AG08396 (cell line): ENCODE data around the gene TMEM72.

Source experiments
- DNase-seq: peaks from one replicate; pipeline ENCODE4 v3.0.0; 2012; ENCODE audit warnings: low spot score, mixed read lengths

TMEM72 gene

DNA sequence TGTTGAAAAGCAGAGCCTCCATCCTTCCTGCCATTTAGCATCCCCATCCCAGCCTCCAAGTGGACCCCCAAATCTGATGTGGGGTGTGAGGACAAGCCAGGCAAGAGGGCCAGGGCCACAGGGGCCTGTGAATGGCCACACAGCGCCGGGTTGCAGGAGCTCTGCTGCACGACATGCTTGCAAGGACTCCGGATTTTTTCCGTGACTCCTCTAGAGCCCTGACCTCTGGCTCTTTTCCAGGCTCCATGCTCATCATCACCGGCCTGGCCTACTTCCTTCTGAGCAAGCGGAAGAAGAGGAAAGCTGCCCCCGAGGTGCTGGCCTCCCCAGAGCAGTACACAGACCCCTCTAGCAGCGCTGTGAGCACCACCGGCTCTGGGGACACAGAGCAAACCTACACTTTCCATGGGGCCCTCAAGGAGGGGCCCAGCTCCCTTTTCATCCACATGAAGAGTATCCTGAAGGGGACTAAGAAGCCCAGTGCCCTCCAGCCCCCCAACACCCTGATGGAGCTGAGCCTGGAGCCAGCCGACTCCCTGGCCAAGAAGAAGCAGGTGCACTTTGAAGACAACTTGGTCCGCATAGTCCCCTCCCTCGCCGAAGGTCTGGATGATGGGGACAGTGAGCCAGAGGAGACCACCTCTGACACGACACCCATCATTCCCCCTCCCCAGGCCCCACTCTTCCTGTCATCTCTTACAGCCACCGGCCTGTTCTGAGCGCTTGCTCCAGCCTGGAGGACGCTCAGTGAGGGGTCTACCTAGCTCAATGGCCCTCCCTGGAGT lies 23.5 kb downstream of the TMEM72 start:
- DNase-seq, result no peak

DNA sequence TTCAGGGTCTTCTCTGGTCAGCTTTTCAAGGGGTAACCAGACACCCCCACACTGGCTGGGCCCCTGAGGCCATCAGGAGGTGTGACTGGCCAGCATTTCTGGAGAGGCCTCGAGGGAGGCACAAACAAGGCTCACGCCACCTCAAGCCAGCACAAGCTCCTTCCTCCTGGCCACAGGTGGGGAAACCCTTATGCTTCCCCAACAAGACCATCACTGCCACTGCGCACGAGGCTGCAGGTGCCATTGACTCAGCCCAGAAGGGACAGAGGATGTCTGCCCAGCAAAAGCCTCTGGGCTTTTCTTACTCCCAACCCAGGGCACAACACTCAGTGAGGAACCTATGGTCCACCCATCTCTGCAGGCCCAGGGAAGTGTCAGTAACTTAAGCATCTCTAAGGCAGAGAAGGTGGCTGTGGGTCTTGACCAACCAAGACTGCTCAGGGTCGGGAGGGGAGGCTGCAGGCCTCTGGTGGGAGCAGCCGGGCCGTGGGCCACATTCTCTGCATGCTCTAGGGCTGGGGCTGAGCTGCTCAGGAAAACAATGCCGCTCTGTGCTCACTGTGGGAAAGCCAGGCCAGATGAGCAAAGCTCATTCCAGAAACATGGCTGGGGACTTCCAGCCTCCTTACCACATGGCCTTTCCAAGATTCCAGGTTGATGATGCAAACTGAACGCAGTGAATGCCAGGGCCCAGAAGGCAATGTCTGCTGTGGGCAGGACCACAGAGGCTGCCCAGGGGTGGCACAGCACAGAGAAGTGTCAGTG lies 24.2 kb downstream of the TMEM72 start:
- peak; percentile 60 for DNase-seq

DNA sequence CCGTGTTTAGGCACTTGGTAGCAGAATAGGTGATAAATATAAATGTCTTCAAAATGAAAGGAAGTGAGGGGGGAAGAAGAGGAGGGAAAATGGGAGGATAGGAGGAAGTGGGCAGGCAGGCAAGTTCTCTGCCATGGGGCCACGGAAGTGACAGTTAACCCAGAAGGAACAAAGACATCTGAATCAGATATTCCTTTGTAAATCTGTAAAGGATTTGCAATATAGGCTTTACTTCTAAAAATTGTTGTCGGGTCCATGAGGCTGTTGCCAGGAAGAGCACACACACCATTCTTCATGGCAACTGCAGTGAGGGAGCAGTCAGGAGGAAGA lies 24.8 kb downstream of the TMEM72 start:
- DNase-seq, result no peak

DNA sequence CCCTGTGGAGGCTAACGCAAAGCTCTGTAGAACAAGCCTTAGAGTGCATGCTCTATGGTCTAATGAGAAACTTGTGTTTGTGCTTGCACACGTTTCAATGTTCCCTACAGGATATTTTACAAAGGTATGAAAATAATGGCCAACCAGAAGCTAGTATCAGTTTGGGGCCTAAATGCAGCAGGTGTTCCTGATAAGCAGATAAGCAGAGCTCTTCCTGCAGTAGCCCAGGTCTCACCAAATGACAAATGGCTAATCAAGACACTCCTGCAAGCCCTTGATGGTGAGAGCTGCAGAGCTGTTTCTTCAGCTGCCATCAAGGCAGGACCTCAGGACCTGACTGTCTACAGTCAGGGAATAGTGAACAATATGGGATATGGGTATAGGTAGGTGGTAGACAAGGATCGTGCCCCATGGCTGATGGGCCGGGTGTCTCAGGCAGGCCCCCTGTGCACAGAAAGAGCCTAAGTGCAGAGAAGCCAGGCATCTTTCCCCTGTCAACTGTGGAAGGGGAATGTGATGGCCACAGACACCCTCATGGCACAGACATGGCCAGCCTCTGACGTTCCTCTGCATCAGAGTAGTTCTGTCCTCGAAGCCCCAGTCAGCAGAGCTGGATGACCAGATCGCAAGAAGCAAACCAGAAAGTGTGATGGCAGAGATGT lies 25.3 kb downstream of the TMEM72 start:
- DNase-seq, result no peak

DNA sequence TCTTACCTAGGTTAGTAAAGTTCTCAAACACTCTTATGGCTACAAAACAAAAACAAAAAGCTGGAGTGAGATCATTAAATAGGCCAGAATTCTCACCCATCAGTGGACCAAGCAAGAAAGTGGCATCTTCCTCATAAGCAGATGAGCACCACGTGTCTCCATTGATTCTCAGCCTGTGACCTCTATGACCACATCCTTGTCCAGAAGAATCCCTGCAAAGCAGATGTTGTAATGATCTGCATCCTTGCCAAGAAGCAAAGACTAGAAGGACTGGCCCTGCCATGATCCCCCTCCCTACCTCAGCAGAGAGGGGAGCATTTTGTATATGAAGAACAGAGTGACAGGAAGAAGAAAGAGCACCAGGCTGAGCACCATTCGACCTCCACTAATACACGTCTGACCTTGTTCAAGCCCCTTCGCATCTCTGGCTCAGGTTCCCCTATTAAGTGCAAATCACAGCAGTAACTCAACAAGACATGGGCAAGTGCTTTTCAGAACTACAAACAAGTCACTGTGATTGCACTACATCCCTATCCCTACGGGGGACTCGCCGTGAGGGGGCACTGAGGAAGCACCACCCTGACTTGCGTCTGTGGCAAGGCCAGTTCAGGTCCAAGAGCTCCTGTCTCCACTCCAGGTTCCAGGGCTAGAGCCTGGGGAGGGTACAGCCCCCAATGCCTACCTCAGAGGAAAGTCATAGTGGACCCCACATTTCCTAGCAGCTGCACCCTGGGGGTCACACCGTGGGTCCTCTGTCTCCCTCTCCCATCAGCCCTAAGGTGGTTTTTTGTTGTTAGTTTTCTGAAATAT lies 26.3 kb downstream of the TMEM72 start:
- no peak for DNase-seq

DNA sequence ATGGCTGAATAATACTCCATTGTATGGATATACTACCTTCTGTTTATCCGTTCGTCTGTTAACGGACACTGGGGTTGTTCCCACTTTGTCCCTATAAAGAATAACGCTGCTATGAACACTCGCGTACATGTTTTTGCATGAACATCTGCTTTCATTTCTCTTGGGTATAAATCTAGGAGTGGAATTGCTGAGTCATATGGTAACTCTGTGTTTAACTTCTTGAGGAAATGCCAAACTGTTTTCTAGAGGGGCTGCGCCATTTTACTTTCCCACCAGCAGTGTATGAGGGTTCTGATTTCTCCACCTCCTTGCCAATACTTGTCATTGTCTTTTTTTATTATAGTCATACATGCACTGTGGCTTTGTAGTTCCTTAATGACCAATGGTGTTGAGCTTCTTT lies 27.8 kb downstream of the TMEM72 start:
- DNase-seq, result no peak

DNA sequence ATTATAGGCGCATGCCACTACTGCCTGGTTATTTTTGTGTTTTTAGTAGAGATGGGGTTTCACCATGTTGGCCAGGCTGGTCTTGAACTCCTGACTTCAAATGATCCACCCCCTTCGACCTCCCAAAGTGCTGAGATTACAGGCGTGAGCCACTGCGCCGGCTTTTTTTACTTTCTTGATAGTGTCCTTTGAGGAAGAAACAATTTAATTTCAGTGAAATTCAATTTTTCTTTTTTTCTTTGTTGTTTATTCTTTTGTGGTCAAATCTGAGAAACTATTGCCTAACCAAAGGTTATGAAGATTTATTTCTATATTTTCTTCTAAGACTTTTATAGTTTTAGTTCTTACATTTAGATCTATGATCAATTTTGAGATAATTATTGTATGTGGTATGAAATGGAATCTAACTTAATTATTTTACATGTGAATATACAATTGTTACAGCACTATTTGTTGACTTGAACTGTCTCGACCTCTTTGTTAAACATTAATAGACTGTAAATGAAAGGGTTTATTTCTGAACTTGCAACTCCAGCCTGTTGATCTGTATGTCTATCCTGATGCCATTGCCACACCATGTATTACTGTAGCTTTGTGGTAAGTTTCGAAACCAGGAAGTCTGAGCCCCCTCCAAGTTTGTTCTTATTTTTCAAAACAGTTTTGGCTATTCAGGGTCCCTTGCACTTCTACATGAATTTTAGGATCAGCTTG lies 28.7 kb downstream of the TMEM72 start:
- DNase-seq, result no peak

DNA sequence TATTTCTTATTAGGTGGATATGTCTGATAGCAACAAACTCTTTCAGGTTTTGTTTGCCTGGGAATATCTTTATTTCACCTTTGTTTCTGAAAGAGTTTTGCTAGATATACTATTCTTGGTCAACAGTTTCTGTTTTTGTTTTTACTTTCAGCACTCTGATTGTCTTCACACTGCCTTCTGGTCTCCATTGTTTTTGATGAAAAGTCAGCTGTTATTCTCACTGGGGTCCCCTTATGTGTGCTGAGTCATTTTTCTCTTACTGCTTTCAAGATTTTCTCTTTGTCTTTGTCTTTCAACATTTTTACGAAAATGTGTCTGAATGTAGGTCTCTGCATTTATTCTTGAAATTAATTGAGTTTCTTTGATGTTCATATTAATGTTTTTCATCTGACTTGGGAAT lies 33.2 kb downstream of the TMEM72 start:
- DNase-seq, result no peak

DNA sequence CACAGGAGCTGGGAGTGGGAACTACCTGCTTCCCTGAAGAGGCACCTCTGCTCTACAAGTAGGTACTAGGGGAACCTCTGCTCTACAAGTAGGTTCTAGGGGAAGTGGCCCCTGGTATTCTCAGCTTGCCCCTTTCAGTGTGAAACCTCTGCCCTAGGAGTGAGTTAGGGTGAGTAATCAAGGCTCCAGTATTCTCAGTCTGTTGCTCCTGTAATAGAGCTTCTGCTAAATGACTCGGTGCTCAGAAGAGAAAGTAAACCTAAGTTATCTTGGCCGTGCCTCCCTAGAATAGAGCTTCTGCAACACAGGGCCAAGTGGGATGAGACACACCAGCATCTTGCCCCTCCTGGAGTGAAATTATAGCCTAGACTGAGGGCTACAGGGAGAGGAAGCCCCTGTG lies 35.1 kb downstream of the TMEM72 start:
- DNase-seq, result no peak

DNA sequence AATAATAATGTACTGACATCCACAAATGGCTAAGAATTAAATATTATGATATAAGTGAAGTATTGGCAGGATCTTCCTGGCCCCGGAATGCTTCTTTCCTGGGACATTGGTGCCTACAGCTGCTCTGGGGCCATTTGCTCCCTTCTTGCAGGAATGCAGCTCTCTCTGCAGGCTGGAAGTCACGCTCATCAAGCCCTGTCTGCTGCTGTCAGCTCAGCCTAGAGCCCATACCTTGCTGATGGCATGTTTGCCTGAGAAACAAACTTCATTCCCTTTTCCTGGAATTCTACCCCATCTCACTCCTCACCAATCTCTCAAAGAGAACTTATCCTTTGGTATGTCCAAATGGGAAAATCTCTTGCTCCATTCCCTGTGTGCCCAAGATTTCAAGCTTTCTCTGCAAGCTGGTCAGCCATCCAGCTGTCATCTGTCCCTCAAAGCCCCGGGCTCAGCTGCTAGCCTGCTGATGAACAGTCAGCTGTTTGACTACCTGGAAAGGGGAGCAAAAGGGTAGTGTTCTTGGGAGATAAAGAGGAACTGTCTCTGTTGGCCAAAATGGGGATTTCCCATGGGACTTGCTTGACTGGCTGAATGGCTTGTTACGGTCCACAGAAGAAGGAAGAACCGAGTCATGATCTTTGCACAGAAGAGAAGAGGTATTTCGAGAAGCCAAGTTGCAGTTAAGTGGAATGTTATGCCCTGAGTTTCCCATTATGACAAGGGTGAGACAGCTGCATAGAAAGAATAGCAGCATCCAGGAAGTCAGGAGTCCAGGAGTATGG lies 36.4 kb downstream of the TMEM72 start:
- no peak for DNase-seq

DNA sequence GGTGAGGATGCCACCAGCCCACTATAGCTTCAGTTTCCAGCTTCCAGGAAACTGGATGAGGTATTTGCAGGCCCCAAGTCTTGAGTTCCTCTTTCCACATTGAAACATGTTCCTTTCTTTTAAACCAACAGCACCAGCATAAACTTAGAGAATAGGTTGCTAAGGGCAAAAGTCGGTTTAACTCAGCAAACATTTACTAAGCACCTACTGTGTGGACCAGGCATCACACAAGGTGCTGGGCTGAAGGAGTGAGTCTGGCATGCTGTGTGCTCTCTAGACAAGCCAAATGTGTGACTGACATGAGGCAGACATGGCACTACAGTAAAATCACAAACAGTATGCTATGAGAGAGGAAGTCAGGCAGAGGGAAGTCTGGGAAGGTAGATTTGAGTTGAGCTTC lies 37.5 kb downstream of the TMEM72 start:
- DNase-seq, result no peak

DNA sequence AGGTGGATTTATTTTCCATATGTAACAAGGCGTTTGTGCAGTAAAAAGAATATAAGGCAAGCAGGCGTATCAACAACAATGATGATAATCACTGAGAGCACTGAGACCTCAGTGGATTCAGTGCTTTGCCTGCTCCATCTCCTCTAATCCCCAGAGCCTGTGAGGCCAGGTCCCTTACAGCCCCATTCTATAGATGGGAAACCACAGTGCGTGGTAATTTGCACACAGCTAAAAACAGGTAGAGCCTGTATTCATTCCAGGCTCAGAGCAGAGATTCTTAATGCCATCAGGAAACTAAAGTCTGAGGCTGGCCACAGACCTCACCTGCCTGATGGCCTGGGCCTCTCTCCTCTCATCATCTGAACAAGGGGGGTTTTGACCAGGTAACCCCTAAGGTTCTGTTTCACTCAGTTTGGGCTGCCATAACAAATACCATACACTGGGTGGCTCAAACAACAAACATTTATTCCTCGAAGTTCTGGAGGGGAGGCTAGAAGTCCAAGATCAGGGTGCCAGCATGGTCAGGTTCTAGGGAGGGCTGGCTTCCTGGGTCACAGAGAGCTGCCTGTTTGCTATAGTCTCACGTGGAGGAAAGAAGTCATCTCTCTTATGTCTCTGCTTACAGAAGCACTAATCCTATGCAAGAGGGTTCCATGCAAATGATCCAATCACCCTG lies 38.1 kb downstream of the TMEM72 start:
- no peak for DNase-seq

DNA sequence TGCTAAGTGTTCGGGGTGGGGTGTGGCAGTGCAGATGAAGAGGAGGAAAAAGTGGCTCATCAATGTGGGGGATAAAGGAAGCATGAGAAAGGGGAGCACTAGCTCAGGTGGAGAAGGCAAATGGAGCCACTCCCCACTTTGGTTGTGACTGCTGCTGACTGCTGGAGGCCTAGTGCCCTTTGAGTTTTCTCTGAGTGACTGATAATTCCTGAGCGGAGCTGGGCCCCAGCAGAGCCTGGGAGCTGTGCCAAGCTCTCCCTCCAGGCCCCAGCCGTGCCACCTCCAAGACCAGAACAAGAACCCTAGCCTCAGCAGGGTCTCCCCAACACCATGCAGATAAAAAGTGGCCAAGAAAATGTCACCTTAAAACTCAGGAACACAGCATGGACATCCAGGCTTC lies 38.8 kb downstream of the TMEM72 start:
- no peak for DNase-seq

DNA sequence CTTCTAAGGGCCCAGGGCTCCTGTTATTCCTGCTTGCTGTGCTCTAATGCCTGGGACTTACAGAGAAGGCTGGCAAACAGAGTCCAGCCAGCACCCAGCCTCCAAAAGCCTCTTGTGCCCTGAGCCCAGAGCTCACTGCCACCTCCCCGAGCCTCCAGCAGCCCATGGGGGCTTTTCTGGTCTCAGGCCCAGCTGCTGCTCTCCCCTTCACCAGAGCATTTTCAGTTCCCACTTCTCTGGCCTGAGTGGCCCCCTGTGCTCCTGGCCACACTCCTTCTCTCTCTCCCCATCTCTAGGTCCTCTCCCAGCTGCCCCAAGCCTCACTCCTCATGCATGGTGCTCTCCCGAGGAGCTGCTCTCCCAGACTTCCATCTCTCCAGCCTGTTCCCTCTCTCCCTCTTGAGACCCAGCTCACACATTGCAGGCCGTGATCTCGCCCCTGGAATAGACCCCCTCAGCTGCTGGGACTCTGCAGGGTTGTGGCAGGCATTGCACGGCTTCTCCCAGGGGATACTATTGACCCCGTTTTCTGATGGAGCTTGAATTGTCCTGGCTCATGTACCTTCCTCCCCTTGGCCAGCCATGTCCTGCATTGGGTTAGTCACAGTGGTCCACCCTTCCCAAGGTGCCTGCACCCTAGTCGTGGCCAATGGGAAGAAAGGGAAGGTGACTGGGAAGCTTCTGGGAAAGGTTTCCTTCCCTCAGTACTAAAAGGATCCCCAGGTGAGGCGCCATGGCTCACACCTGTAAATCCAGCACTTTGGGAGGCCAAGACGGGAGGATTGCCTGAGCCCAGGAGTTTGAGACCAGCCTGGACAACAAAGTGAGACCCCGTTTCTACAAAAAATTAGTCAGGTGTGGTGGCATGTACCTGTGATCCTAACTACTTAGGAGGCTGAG lies 39.4 kb downstream of the TMEM72 start:
- no peak for DNase-seq

DNA sequence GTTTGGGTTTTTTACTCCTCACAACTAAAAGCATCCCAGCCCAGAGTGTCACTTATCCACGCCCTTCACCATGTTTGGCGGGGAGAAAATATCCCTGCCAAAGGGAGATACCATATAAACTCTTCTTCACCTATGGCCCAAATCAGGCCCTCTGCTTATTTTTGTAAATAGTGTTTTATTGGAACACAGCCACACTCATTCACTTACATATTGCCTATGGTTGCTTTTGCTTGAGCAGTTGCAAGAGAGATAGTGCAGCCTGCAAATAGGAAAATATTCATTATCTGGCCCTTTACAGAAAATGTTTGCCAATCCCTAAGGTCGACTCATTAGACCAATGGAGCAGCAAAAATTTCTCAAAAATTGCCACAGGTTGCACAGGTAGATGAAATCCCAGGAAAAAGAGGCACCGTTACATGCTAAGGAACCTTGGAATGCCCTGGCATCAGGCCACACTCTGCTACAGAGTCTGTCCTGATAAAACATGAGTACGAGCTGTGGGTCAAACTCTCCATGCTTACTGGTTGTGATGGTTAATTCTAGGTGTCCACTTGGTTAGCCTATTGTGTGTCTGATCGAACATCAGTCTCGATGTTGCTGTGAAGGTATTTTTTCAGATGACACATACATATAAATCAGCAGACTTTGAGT lies 40.6 kb downstream of the TMEM72 start:
- no peak for DNase-seq

DNA sequence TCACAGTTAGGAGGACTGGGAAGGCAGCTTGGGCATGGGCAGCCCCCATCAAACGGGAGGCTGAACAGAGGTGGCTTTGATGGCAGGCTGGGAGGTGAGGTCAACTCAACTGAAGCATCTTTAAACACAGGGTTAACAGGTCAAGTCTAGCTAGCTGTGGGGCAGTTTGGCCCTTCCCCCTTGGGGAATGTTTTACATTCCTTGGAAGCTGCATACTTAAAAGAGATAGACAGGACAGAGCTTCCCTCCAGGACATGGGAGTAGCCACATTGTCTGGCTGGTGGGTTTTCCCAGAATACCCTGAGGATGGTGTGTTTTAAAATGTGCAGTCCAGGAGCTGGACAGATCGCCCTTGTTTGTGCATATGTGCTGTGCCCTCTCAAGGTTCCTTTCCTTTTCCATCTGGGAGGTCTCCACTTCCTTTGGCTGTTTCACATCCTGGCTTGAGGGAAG lies 41.7 kb downstream of the TMEM72 start:
- no peak for DNase-seq

DNA sequence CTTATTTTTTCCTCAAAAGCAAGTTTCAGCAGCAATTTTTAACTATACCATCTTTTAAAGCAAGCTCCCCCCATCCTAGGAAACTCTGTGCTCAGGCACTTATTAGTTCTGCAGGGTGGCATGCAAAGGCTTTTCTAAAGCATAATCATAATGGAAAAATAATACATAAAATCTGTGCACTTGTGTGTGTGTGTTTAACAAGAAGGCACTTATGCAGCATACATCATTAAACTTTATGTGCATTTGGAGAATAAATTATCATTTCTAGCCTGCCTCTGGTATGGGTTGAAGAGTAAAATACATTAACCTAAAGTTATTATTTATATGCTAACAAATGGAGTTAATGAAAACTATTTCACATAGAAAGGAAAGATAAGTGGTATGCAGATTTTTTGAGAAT lies 42.9 kb downstream of the TMEM72 start:
- DNase-seq, result no peak

DNA sequence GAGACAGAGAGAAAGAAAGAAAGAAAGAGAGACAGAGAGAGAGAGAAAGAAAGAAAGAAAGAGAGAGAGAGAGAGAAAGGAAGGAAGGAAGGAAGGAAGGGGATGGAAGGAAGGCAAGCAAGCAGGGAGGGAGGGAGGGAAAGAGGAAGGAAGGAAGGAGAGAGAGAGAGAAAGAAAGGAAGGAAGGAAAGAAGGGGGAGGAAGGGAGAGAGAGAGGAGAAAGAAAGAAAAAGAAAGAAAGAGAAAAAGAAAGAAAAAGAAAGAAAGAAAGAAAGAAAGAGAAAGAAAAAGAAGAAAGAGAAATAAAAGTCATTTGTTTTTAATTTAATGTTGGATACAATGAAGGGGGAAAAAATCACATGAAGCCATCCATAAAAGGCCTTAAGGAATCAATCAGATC lies 43.8 kb downstream of the TMEM72 start:
- no peak for DNase-seq
